Measurements from ENCODE around the gene HECTD2.
"Not testable (repeated sequence)": the region's sequence is repeated elsewhere in the genome, so short reads cannot be mapped to it uniquely, and the experiment has no call there.

HECTD2 gene

GRCh38 chr10:91415816-91416215 lies 5.7 kb downstream of the HECTD2 start:
- DNase-seq = no peak

GRCh38 chr10:91416339-91416855 lies 6.3 kb downstream of the HECTD2 start:
- no peak for DNase-seq

GRCh38 chr10:91418416-91418815 lies 8.3 kb downstream of the HECTD2 start:
- DNase-seq = no peak

GRCh38 chr10:91420868-91421267 lies 10.7 kb downstream of the HECTD2 start:
- DNase-seq = no peak

GRCh38 chr10:91422915-91423314 lies 12.8 kb downstream of the HECTD2 start:
- no peak for DNase-seq

- DNase-seq = no peak
Measured at GRCh38 chr10:91424016-91424415, 13.9 kb downstream of the HECTD2 start.

GRCh38 chr10:91432175-91432574 lies 22.0 kb downstream of the HECTD2 start:
- DNase-seq = no peak

- no peak for DNase-seq
Measured at GRCh38 chr10:91433620-91434019, 23.5 kb downstream of the HECTD2 start.

GRCh38 chr10:91434041-91434440 lies 23.9 kb downstream of the HECTD2 start:
- no peak for DNase-seq

- no peak for DNase-seq
Measured at GRCh38 chr10:91435241-91435640, 25.1 kb downstream of the HECTD2 start.

GRCh38 chr10:91438228-91438627 lies 28.1 kb downstream of the HECTD2 start:
- not testable (repeated sequence) for DNase-seq

- no peak for DNase-seq
Measured at GRCh38 chr10:91444211-91445182, 34.4 kb downstream of the HECTD2 start.

GRCh38 chr10:91452063-91452462 lies 41.9 kb downstream of the HECTD2 start:
- no peak for DNase-seq

GRCh38 chr10:91453535-91453934 lies 43.4 kb downstream of the HECTD2 start:
- no peak for DNase-seq

- DNase-seq = not testable (repeated sequence)
Measured at GRCh38 chr10:91455135-91455534, 45.0 kb downstream of the HECTD2 start.

GRCh38 chr10:91460681-91461080 lies 50.5 kb downstream of the HECTD2 start:
- no peak for DNase-seq

- no peak for DNase-seq
Measured at GRCh38 chr10:91462423-91462822, 52.3 kb downstream of the HECTD2 start.

- no peak for DNase-seq
Measured at GRCh38 chr10:91464500-91464899, 54.4 kb downstream of the HECTD2 start.

GRCh38 chr10:91465261-91465660 lies 55.1 kb downstream of the HECTD2 start:
- no peak for DNase-seq

GRCh38 chr10:91467114-91467513 lies 57.0 kb downstream of the HECTD2 start:
- DNase-seq = no peak

- no peak for DNase-seq
Measured at GRCh38 chr10:91471602-91472001, 61.5 kb downstream of the HECTD2 start.

GRCh38 chr10:91472911-91473310 lies 62.8 kb downstream of the HECTD2 start:
- no peak for DNase-seq

GRCh38 chr10:91474009-91474408 lies 63.9 kb downstream of the HECTD2 start:
- DNase-seq = no peak

- DNase-seq = no peak
Measured at GRCh38 chr10:91477236-91477635, 67.1 kb downstream of the HECTD2 start.
